Measurements from ENCODE around the gene SEPTIN2.
"Not testable (repeated sequence)": the region's sequence is repeated elsewhere in the genome, so short reads cannot be mapped to it uniquely, and the experiment has no call there.

Gene SEPTIN2

GRCh38 chr2:241315093-241315878 is 439 bp upstream of the SEPTIN2 start, which contains the start of gene HDLBP:
Gene HDLBP (minus strand): TSS chr2:241315672. CDS start chr2:241266869, 48,803 bp downstream.
- peak; percentile 94 for DNase-seq (ENCODE audit: extremely low spot score)
- TF ChIP-seq L3MBTL2 (conservative IDR thresholded peaks at IDR 0.05): peak; percentile 62
- TF ChIP-seq ARNT (IDR thresholded peaks at IDR 0.05): no peak
- TF ChIP-seq NFRKB (IDR thresholded peaks at IDR 0.05): peak; percentile 87
- TF ChIP-seq PKNOX1 (IDR thresholded peaks at IDR 0.05): no peak
- TF ChIP-seq SUZ12 (IDR thresholded peaks at IDR 0.05): no peak
- no peak for TF ChIP-seq LEF1 (IDR thresholded peaks at IDR 0.05; ENCODE audit: borderline replicate concordance)
- TF ChIP-seq SP1 (IDR thresholded peaks at IDR 0.05): no peak
- no peak for TF ChIP-seq HDGF (IDR thresholded peaks at IDR 0.05; ENCODE audit: borderline replicate concordance)
- no peak for TF ChIP-seq FOXA1 (IDR thresholded peaks at IDR 0.05)
- peak; percentile 44; the same call in 1 of the 2 replicates for TF ChIP-seq ELF4 (IDR thresholded peaks at IDR 0.05)
- CTCF ChIA-PET: interaction anchor here (0.6 kb wide), 1 partner anchor 50 kb away, joined by 3 read pairs; no protein-coding TSS in a partner anchor
- POLR2A ChIA-PET: interaction anchor here (0.8 to 2.3 kb wide), 17 partner anchors 9 to 343 kb away, joined by 3 to 23 read pairs (median 4); no protein-coding TSS in a partner anchor

GRCh38 chr2:241316825-241317224 is 1.1 kb downstream of the SEPTIN2 start:
- POLR2A ChIA-PET: interaction anchor here (0.8 to 1.7 kb wide), 4 partner anchors 16 to 43 kb away, joined by 3 to 4 read pairs (median 3); no protein-coding TSS in a partner anchor
- TF ChIP-seq ELF4 (IDR thresholded peaks at IDR 0.05) (no peak), FOXM1 (IDR thresholded peaks at IDR 0.05; ENCODE audit: borderline replicate concordance) (no peak), ZNF384 (IDR thresholded peaks at IDR 0.05) (no peak), ARNT (IDR thresholded peaks at IDR 0.05) (no peak), CTBP1 (IDR thresholded peaks at IDR 0.05; ENCODE audit: borderline replicate concordance) (no peak), LEF1 (IDR thresholded peaks at IDR 0.05; ENCODE audit: borderline replicate concordance) (no peak), FOXK2 (IDR thresholded peaks at IDR 0.05) (no peak)
- DNase-seq (ENCODE audit: extremely low spot score): no peak
- CTCF ChIA-PET: no interaction called here

- ChIA-PET CTCF (no interaction called here), POLR2A (no interaction called here)
- DNase-seq (ENCODE audit: extremely low spot score): no peak
- TF ChIP-seq NFRKB (IDR thresholded peaks at IDR 0.05) (no peak), FOXK2 (IDR thresholded peaks at IDR 0.05) (no peak), ZNF384 (IDR thresholded peaks at IDR 0.05) (no peak), FOXA1 (IDR thresholded peaks at IDR 0.05) (no peak), ARNT (IDR thresholded peaks at IDR 0.05) (no peak), LEF1 (IDR thresholded peaks at IDR 0.05; ENCODE audit: borderline replicate concordance) (no peak), ELF4 (IDR thresholded peaks at IDR 0.05) (no peak), SP1 (IDR thresholded peaks at IDR 0.05) (no peak), HDGF (IDR thresholded peaks at IDR 0.05; ENCODE audit: borderline replicate concordance) (no peak), PKNOX1 (IDR thresholded peaks at IDR 0.05) (no peak), CTBP1 (IDR thresholded peaks at IDR 0.05; ENCODE audit: borderline replicate concordance) (no peak), SUZ12 (IDR thresholded peaks at IDR 0.05) (no peak), FOXM1 (IDR thresholded peaks at IDR 0.05; ENCODE audit: borderline replicate concordance) (no peak), TARDBP (IDR thresholded peaks at IDR 0.05) (no peak), L3MBTL2 (conservative IDR thresholded peaks at IDR 0.05) (no peak)
Observed at GRCh38 chr2:241317391-241317790, 1.7 kb downstream of the SEPTIN2 start.

GRCh38 chr2:241318830-241319229 is 3.1 kb downstream of the SEPTIN2 start:
- CTCF ChIA-PET; POLR2A ChIA-PET; DNase-seq (ENCODE audit: extremely low spot score): not testable (repeated sequence)

- no peak for DNase-seq (ENCODE audit: extremely low spot score)
- CTCF ChIA-PET: no interaction called here
- POLR2A ChIA-PET: no interaction called here
- TF ChIP-seq FOXA1 (IDR thresholded peaks at IDR 0.05): no peak
- TF ChIP-seq SUZ12 (IDR thresholded peaks at IDR 0.05): no peak
- no peak for TF ChIP-seq PKNOX1 (IDR thresholded peaks at IDR 0.05)
- TF ChIP-seq ZNF384 (IDR thresholded peaks at IDR 0.05): no peak
- TF ChIP-seq TARDBP (IDR thresholded peaks at IDR 0.05): no peak
- no peak for TF ChIP-seq FOXM1 (IDR thresholded peaks at IDR 0.05; ENCODE audit: borderline replicate concordance)
- no peak for TF ChIP-seq HDGF (IDR thresholded peaks at IDR 0.05; ENCODE audit: borderline replicate concordance)
- no peak for TF ChIP-seq NFRKB (IDR thresholded peaks at IDR 0.05)
- no peak for TF ChIP-seq L3MBTL2 (conservative IDR thresholded peaks at IDR 0.05)
Observed at GRCh38 chr2:241320394-241320793, 4.7 kb downstream of the SEPTIN2 start.

- ChIA-PET CTCF (no interaction called here), POLR2A (no interaction called here)
- no peak for DNase-seq (ENCODE audit: extremely low spot score)
- no peak for TF ChIP-seq FOXA1 (IDR thresholded peaks at IDR 0.05)
Observed at GRCh38 chr2:241321033-241321432, 5.3 kb downstream of the SEPTIN2 start.

GRCh38 chr2:241321886-241322285 is 6.2 kb downstream of the SEPTIN2 start:
- CTCF ChIA-PET: interaction anchor here (0.6 kb wide), 1 partner anchor 16 kb away, joined by 6 read pairs; no protein-coding TSS in a partner anchor
- POLR2A ChIA-PET: no interaction called here
- TF ChIP-seq NFRKB (IDR thresholded peaks at IDR 0.05) (no peak), L3MBTL2 (conservative IDR thresholded peaks at IDR 0.05) (no peak), FOXA1 (IDR thresholded peaks at IDR 0.05) (no peak), FOXM1 (IDR thresholded peaks at IDR 0.05; ENCODE audit: borderline replicate concordance) (no peak), SUZ12 (IDR thresholded peaks at IDR 0.05) (no peak), BHLHE40 (IDR thresholded peaks at IDR 0.05; ENCODE audit: borderline replicate concordance) (no peak), ARNT (IDR thresholded peaks at IDR 0.05) (no peak), HDGF (IDR thresholded peaks at IDR 0.05; ENCODE audit: borderline replicate concordance) (no peak), CTBP1 (IDR thresholded peaks at IDR 0.05; ENCODE audit: borderline replicate concordance) (no peak), ELF4 (IDR thresholded peaks at IDR 0.05) (no peak), SP1 (IDR thresholded peaks at IDR 0.05) (no peak), PKNOX1 (IDR thresholded peaks at IDR 0.05) (no peak), TARDBP (IDR thresholded peaks at IDR 0.05) (no peak), FOXK2 (IDR thresholded peaks at IDR 0.05) (no peak)
- DNase-seq (ENCODE audit: extremely low spot score): no peak

Data from HEK293T (cell line).